AML-193 (cell line): ENCODE measurements around the gene IFITM5.
"Not testable (repeated sequence)": the region's sequence is repeated elsewhere in the genome, so short reads cannot be mapped to it uniquely, and the experiment has no call there.

Experiments
- DNase-seq, 2 experiments: peaks; one replicate each; lab custom pipeline; 2025; lab: John Stamatoyannopoulos, UW

Gene IFITM5

DNA sequence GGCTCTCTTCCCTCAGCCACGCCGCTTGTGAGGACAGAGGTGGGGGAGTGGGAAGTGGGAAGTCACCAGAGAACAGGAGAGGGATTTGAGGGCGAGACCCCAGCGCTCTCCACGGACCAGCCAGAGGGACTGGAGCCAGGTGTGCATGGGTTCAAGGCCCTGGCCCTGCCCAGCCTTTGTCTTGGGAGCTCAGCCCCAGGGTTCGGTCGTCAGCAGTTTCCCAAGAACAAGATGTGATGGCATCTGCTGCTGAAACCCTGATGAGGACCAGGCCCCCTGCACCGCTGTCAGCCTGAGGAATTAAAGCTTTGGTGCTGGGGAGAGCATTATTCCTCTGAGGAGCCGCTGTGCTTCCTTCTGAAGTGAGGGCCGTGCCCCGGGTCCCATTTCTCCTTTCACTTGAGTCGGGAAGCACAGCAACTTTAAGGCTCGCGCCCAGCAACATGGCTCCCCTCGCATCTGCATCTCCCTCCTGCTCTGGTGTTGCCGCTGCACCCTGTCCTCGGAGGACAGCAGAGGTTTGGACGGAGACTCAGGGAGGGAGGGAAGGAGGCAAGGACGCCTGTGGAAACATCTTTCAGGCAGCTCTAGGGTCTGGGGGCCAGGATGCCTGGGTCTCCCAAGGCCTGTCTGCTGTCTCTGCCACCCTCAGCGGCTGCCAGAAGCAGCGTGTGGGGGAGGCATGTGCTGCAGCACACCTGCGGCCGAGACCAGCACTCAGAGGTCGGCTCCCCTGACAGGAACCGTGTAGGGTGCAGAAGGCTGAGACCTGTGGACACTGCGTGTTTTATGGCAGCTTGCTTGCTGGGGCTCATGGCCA is 3.8 kb downstream of the IFITM5 start:
- no peak for DNase-seq

DNA sequence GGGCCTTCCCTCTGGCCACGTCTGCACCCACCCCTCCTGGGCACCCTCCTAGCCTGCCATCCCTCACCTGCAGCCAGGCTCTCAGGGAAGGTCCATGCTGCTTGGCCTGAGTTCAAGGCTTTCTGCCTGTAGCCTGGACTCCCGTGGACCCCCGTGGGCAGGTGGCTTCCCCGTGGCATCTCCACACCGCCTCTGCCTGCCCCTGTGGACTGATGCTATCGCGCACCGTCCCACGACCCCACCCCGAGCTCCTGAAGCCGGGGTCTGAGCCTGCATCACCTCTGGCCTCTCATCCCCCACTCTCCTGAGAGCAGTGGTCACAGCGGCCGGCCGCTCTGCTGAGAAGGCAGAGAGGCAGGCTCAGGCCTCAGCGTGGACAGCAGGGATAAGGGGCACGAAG is 4.5 kb downstream of the IFITM5 start:
- DNase-seq: no peak

DNA sequence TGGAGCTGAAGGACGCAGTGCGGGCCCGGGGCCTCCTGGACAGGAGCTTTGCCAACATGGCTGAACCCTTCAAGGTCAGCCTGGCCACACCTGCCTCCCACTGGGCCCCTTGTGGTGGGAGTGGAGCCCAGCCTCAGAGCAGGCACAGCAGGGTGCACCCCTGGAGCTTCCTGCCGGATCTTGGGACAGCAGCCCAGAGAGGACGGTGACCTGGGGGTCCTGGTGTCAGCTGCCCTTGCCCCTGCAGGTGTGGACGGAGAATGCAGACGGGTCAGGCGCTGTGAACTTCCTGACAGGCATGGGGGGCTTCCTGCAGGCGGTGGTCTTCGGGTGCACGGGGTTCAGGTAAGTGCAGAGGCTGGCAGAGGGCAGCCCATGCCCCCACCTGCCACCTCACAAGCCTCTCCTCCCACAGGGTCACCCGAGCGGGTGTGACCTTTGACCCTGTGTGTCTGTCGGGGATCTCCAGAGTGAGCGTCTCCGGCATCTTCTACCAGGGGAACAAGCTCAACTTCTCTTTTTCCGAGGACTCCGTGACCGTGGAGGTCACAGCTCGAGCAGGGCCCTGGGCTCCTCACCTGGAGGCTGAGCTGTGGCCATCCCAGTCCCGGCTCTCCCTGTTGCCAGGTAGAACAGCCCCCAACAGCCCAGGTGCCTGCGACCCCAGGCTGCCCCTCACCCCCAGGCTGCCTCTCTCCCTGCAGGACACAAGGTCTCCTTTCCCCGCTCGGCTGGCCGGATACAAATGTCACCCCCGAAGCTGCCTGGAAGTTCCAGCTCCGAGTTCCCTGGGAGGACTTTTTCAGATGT is 5.3 kb downstream of the IFITM5 start:
- no peak for DNase-seq

DNA sequence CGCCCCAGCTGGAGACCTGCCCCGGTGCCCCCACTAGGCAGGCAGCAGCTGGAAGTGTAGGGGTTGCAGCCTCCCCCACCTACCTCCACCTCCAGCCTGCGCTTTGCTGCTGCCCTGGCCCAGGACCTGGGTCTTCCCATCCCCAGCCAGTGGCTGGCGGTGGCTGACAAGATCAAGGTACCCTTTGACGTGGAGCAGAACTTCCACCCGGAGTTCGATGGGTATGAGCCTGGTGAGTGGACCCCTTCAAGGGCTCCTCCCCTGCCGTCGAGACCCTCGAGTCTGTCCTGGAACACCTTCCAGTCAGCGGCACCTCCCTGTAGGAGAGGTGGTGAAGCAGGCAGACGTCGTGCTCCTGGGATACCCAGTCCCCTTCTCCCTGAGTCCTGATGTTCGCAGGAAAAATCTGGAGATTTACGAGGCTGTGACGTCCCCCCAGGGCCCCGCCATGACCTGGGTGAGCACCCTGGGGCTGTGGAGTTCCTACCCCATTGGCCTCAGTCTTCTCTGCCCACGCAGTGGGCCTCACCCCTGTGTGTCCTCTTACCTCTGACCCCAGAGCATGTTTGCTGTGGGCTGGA is 6.0 kb downstream of the IFITM5 start:
- DNase-seq: no peak

DNA sequence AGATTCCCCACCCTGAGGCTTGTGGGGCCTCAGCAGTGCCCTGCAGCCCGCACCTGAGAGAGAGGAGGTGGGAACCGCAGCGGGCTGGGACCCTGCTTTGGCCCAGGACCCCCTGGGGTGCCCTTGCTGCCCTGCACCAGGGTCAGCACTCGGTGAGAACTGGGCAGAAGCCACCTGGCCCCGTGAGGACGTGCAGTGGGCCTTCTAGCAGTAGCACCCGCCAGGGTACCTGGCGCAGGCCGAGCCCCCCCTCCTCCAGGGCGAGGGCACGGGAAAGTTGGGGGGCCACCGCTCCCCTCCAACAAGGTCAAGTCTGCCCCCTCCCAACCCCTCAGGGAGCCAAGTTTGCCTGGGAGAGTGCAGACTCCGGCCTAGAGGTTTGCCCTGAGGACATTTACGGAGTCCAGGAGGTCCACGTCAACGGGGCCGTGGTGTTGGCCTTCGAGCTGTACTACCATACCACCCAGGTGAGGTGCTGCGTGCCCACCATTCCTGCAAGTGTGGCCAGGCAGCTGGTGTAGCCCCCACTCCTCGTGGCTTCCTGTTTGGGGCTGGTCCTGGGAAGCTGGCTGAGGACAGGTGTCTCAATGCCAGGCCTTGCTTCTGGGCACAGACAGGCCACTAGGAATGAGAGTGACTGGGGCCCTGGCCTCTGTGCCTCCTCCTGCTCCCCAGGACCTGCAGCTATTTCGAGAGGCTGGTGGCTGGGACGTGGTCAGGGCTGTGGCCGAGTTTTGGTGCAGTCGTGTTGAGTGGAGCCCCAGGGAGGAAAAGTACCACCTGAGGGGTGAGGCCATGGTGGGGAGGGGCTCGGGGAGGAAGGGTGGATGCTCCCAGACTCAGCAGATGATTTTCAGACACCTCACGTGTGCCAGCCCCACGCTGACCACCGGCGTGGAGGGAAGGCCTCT is 6.9 kb downstream of the IFITM5 start:
- DNase-seq: no peak

DNA sequence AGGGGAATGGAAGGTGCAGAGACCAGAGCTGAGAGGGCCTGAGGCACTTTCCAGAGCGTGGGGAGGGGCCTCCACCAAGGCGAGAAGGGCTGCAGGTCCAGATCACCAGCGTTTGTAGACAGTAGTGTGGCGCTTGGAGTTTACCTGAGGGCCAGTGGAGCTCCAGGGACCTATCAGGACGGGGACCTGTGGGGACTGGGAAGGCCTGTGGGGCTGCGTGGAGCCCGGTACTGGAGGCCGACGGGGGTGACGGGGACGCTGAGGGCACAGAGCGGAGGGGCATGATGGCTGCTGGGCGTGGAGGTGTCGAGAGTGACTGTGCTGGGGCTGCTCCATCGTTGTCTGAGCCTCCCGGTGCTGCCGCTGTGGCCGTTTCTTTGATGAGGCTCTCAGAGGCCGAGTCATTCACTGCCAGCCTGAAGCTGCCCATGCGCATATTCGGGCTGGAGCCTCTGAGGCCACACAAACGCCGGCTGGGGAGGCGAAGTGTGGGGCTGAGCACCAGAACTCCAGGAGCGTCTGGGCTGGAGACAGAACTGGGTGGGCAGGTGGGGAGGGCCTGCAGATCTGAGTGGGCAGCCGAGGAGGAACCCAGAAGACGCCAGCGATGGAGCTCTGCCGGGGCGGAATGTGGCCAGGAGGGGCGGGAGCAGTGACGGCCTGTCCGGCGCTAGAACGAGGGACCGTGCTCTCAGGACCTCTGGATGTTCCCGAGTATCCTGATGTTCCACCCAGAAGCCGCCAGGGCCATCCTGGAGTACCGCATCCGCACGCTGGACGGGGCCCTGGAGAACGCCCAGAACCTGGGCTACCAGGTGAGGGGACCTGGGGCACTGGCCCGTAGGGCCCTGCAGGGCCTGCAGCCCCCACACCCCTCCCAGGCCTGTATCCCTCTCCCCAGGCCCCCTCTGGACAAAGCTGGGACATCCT is 7.8 kb downstream of the IFITM5 start:
- DNase-seq: no peak

DNA sequence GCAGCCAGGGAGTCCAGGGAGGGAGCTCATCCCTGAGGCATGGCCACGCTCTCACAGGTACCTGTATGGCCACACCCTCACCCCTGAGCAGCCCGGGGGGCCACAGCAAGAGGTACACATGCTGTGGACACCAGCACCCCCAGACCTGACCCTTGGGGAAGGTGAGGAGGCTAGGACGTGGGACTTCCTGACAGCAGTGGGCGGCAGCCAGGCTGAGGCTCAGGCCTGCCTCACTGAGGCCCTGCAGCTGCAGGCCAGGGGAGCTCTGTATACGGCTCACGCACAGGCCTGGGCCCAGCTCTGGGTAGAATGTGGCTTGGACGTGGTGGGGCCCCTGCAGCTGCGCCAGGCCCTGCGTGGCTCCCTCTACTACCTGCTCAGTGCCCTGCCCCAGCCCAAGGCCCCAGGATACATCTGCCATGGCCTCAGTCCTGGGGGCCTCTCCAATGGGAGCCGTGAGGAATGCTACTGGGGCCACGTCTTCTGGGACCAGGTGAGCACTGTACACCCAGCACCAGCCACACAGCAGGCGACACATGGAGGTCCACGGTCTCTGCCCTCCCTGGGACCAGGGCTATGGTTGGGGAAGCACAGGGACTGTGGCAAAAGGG is 8.6 kb downstream of the IFITM5 start:
- DNase-seq: no peak

DNA sequence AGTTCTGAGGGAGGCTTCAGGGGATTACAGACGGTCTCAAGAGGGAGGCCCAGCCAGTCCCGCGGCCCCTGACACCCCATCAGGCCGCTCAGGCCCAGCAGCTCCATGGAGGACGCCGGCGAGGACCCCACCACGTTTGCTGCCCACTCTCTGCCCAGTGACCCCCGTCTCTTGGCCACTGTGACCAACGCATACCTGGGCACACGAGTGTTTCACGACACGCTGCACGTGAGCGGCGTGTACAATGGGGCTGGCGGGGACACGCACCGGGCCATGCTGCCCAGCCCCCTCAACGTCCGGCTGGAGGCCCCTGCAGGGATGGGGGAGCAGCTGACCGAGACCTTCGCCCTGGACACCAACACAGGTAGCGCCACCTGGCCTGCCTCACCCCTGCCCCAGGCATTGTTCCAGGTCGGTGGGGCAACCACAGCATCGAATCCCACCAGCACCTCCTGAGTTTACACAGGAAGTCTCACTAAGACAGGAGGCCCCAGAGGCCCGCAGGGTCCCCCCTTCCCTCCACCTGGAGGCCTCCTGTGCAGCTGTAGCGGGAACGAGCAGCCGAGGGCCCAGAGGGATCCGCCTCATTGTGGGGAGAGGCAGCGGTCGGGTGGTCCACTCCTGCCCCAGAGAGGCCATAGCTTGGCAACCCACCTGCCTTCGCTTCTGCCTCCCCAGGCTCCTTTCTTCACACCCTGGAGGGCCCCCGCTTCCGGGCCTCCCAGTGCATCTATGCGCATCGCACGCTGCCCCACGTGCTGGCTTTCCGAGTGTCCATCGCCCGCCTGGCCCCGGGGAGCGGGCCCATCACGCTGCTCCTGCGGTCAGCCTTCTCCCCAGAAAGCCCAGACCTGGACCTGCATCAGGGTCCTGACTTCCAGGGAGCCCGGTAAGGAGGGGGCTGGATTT is 9.4 kb downstream of the IFITM5 start:
- DNase-seq: no peak

DNA sequence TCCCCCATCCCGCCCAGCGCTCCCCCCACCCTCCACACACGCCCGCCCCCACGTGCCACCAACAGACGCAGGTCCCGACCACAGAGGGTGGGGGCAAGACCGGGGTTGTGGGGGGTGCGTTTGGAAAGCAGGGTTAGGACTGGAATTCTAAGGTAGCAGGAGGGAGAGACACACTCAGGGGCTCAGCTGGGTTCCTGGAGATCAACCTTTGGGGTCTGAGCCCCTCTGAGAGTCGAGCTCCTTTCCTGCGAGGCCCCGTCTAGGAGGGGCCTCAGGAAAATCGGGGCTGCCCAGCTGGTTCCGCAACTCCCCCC is 10.0 kb downstream of the IFITM5 start:
- DNase-seq: no peak

DNA sequence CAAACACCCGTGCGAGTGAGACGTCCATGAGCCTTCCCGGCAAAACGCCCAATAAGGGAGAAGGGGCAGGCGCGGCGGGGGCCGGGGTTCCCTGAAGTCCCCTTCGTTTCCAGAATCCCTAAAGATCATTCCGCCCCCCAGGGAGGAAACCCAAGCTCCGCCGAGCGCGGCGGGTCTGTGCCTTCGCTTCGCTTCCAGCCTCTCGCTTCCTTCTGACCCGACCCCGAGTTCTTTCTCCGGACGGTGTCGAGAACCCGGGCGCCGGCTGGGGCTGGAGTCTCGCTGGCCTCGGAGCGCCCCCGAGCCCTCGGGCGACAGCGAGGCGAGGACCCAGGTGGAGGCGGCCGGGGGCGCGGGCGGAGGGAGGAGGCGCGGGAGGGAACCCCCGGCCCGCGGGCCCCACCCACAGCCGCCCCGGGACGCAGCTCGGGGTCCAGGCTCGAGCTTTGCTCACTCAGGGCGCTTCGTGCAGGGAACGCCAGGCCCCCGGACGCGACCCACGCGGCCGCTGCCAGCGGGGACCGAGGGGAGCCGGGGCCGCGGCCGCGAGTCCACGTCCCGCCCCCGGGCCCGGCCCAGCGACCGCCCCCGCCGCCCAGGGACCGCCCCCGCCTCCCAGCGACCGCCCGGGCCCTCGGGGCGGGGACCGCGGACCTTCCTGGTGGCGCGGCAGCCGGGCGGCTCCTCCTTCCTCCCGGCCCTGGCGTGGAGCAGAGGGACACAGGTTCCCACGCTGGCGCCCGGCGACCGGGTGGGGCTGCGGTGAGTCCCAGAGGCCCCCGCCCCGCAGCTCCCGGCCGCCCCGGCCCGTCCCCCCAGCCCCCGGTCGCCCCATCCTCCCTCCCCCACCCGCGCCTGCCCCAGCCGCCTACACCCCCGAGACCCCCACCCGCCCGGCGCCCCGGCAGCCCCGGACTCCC is 10.6 kb downstream of the IFITM5 start, which contains the start of gene PGGHG:
PGGHG (plus strand) TSS at position 649 of the 920 bp plus-strand sequence. CDS start 691 bp downstream, outside the sequence.
- peak; percentile 35 to 45 for DNase-seq

DNA sequence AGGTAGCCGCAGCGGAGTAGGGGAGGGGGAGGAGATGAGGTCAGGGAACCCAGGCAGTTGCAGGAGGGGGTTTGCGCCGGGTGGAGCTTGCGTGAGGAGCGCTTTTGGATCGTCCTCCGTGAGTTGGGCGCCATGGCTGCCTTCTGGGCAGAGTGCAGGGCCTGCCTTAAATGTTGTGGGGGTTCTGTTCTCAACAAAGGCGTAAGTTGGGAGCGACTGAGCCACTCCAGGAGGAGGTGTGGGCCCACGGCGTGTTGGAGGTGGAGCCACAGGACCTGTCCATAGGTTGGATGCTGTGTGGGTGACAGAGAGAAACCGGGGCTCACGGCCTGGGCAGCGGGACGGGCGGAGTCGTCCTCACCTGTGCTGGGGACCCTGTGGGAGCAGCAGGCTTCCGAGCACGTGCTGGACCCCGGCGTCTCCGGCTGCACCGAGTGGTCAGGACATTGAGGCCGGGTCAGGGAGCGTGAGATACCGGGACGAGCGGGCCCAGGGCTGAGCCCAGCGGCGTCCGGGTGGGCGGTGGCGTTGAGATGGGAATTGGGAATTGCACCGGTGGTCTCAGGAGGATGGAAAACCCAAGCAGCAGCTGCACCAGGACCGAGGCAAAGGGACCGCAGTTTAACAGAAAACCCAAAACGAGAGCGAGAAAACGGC is 11.4 kb downstream of the IFITM5 start:
- peak in 1 of 2 experiments; percentile 20 for DNase-seq

DNA sequence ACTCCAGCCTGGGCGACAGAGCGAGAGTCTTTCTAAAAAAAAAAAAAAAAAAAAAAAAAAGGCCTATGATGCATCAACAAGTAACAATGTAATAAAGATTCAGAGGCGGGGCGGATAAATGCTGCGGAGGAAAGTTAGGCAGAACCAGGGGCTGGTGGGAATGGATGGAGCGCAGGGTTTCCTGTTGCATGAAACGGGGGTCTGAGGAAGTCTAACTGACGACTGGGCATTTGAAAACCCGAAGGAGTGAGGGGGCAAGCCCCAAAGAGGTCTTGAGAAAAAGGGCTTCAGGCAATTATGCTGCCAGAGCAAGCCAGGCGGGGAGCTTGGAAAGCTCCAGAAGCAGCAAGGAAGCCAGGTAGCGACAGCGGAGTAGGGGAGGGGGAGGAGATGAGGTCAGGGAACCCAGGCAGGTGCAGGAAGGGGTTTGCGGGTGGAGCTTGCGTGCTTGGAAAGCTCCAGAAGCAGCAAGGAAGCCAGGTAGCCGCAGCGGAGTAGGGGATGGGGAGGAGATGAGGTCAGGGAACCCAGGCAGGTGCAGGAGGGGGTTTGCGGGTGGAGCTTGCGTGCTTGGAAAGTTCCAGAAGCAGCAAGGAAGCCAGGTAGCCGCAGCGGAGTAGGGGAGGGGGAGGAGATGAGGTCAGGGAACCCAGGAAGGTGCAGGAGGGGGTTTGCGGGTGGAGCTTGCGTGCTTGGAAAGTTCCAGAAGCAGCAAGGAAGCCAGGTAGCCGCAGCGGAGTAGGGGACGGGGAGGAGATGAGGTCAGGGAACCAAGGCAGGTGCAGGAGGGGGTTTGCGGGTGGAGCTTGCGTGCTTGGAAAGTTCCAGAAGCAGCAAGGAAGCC is 12.1 kb downstream of the IFITM5 start:
- DNase-seq: not testable (repeated sequence)

DNA sequence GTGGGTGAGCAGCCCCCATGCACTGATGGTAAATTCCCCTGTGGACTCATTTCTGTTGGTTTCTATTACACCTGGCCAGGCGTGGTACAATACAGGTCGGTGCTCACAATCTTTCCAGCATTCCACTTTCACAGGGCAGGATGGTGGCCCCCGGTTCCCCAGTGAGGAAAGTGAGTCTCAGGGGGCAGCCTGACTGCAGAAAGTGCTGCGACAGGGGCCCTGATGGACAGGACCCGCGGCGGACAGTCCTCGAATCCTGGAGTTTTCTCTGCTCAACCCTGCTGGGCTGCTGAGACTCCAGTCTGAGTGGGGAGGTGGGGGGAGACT is 13.5 kb downstream of the IFITM5 start:
- DNase-seq: no peak

DNA sequence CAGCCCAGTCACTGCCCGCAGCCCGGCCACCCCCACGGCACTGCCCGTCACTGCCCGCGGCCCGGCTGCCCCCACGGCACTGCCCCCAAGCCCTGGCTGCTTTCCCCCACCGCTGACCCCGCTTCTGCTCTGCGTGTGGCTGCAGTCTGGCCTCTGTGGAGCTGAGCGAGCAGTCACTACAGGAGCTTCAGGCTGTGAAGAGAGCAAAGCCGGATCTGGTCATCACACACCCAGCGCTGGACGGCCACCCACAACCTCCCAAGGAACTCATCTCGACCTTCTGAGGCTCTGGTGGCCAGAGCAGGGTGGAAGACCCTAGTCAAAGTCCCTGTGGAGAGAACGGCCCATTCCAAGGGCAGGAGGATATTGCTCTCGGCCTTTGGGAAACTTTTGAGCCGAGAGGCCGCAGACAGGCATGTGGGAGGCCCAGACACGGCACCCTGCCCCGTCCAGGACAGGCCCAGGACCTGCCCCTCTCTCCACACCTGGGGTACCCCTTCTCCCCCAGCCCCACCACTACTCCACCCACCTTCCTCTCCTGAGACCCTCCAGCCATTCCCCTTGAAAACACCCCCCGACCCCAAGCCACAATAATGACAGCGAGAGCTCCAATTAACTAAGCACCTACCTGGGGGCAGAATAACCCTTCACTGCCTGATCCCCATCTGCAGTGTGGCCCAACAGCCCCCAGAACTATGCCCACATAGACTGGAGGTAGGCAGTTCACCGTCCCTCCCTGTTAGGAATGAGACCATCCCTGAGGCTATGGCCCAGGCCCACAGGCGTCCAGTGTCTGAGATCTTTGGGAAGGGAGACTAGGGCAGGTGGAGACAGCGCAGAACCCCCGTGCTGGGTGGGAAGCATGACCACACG is 14.1 kb downstream of the IFITM5 start:
- no peak for DNase-seq

DNA sequence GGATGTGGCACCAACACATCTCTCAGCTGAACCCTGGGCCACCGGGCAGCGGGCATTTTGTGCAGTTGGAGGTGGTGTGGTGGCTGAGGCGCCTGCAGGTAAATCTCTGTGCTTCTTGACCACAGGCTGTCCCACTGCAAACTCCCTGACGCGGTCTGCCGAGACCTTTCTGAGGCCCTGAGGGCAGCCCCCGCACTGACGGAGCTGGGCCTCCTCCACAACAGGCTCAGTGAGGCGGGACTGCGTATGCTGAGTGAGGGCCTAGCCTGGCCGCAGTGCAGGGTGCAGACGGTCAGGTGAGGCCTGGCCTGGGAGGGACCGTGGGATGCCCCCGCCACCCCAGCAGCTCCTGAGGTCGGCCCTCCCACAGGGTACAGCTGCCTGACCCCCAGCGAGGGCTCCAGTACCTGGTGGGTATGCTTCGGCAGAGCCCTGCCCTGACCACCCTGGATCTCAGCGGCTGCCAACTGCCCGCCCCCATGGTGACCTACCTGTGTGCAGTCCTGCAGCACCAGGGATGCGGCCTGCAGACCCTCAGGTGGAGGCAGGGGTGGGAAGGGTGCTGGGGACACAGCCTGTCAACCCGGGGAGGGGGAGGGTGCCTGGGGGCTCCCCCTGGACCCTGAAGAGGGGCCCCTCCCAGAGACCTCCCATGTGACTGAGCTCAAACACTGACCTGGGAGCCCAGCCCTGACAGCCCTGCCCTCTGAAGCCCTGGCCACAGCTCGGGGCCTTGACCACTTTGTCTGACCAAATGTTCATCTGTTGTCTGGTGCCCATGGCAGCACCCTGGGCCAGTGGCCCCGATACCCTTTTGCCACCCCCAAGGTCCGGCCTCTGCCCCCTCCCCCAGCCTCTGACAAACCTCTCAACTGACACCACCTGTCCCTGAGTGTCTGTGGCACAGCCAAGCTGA is 15.0 kb downstream of the IFITM5 start:
- no peak for DNase-seq
